GM12891 (cell line): ENCODE measurements around the gene STK11IP.

Experiments used
- DNase-seq: peaks from one replicate; pipeline ENCODE4 v3.0.0; 2011; ENCODE audit warnings: low spot score; ENCODE audit not compliant: insufficient read length
- FAIRE-seq: peaks from 2 replicates; lab custom pipeline; 2011; peaks lifted over from hg19 to GRCh38; lab: Jason Lieb, UNC
- PAX5 ChIP-seq: IDR thresholded peaks from 2 replicates; pipeline ENCODE4 v1.6.1; 2011; ENCODE audit warnings: low read length, moderate library complexity, mild to moderate bottlenecking; ENCODE audit not compliant: insufficient read depth, severe bottlenecking
- POLR2A ChIP-seq: IDR thresholded peaks from 2 replicates; pipeline ENCODE4 v1.6.1; 2011; ENCODE audit warnings: low read depth, low read length, control low read depth
- POLR2AphosphoS5 ChIP-seq: IDR thresholded peaks from 2 replicates; pipeline ENCODE4 v1.6.1; 2011; ENCODE audit warnings: low read depth, low read length, control low read depth
- POU2F2 ChIP-seq: IDR thresholded peaks from 2 replicates; pipeline ENCODE4 v1.6.1; 2011; ENCODE audit warnings: low read depth, mild to moderate bottlenecking, control low read depth, low read length, moderate library complexity
- SPI1 ChIP-seq: IDR thresholded peaks from 2 replicates; pipeline ENCODE4 v1.6.1; 2011; ENCODE audit warnings: low read depth, low read length, control low read depth
- TAF1 ChIP-seq: IDR thresholded peaks from 2 replicates; pipeline ENCODE4 v1.6.1; 2011; ENCODE audit warnings: low read depth, low read length, control low read depth

Gene STK11IP

GRCh38 chr2:219625179-219625578, 27.5 kb downstream of the STK11IP start:
- no peak for DNase-seq
- no peak for FAIRE-seq

DNA sequence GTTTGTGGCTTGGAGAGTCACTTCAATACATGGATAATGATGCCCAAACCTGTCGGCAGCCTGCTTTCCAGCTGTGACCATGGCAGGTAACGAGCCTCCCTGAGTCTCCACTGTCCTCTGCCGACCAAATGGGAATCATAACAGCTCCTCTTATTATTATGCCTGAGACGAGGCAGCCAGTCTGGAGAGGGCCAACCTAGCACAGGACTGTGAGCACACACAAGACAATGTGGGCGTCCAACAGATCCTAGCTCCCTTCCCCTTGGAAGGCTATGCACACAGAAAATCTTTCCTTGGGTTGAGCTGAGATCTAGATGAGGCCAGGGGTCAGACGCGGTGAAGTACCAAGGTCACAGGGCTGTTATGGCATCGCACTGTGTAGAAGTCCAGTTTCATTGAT, 28.9 kb downstream of the STK11IP start:
- no peak for FAIRE-seq
- TF ChIP-seq POLR2A = no peak
- no peak for TF ChIP-seq SPI1
- TF ChIP-seq POU2F2 = no peak
- TF ChIP-seq POLR2AphosphoS5 = no peak
- no peak for TF ChIP-seq TAF1
- no peak for TF ChIP-seq PAX5
- no peak for DNase-seq

More at GRCh38 chr2:219625179-219625578, 27.5 kb downstream of the STK11IP start:
- TF ChIP-seq POU2F2 = no peak
- TF ChIP-seq POLR2AphosphoS5 = no peak
- TF ChIP-seq PAX5 = no peak
- no peak for TF ChIP-seq POLR2A
- TF ChIP-seq TAF1 = no peak
- no peak for TF ChIP-seq SPI1

DNA sequence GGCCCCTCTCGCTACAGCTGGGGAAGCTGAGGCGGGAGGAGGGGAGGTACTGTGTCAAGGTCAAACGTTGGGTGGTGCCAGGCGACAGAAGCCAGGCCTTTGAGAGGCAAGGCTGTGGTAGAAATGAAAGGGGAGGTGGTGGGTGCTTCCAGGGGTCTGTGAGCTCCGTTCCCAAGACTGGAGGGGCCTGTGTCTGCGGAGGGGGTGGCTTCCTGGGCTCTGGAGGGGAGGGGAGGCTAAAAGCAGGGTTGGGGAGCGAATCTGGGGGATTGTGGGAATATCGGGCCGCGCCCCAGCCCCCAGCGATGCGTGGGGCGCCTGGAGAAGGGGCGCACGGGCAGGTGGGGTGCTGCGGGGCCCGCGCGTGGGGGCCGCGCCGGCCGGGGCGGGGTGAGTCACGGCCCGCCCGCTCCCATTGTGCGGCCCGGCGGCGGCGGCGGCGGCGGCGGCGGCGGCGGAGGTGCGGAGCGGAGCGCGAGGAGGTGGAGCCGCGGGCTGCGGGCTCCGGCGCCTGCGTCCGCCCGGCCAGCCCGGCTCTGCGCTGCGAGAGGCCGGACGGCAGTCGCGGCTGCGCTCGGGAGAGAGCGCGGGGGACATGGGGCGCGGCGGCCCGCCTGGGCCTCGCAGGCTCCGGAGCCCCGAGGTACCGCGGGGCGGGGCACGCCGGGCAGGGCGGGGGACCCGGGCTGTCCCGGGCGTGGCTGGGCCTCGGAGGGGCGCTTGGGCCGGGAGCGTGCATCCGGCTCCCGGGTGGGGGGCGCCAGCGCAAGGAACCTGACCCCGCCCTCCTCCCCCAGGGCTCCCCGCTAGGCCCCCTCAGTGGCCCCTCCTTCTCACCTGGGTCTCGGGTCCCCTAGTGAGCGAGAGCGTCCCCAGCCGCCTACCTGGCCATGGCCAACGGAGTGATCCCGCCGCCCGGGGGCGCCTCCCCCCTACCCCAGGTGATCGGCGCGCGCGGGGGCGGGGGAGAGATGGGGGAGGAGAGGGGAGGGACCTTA, 29.7 kb downstream of the STK11IP start, which contains the start of gene SLC4A3:
TSS of gene SLC4A3 (plus strand) at position 528 of the 998 bp plus-strand sequence. CDS start at position 891, 363 bp downstream.
- TF ChIP-seq TAF1 (no peak), POLR2AphosphoS5 (no peak), SPI1 (no peak), POU2F2 (no peak), PAX5 (no peak), POLR2A (no peak)
- DNase-seq (no peak), FAIRE-seq (no peak)

GRCh38 chr2:219628235-219628985, 30.8 kb downstream of the STK11IP start:
- DNase-seq = no peak
- no peak for FAIRE-seq
- TF ChIP-seq TAF1 (no peak), SPI1 (no peak), POLR2A (no peak), PAX5 (no peak), POU2F2 (no peak), POLR2AphosphoS5 (no peak)

DNA sequence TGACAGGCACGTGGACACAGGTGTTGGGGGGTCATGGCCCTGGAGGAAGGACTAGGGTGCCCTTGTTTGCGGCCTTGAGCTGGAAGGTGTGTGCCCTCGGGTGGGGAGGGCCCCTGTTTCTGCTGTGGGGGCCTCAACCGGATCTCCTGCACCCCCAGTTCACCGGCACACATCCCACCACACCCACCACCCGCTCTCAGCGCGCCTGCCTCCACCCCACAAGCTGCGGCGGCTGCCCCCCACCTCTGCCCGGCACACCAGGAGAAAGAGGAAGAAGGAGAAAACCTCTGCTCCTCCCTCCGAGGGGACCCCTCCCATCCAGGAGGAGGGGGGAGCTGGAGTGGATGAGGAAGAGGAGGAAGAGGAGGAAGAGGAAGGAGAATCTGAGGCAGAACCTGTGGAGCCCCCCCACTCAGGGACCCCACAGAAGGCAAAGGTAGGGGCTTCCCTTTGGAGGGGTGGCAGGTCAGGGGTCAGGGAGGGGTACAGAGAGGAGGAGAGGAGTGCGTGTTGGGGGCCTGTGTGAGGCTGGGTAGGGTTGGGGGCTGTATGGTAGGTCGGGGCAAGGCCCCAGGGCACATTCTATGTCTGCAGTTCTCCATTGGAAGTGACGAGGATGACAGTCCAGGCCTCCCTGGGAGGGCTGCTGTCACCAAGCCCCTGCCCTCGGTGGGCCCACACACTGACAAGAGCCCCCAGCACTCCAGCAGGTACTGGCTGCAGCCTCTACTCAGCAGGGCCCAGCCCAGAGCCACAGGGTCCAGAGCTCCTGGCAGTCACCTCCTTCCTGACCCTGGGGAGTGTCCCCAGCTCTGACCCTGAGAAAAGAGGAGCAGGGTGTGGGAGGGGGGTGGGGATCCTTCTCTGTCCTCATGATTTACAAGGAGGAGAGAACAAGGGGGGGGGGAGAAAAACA, 31.6 kb downstream of the STK11IP start:
- FAIRE-seq (no peak), DNase-seq (no peak)
- TF ChIP-seq SPI1 (no peak), POLR2AphosphoS5 (no peak), POLR2A (no peak), PAX5 (no peak), TAF1 (no peak), POU2F2 (no peak)

GRCh38 chr2:219629976-219630695, 32.5 kb downstream of the STK11IP start:
- no peak for DNase-seq
- TF ChIP-seq POU2F2 (no peak), TAF1 (no peak), PAX5 (no peak), POLR2A (no peak), POLR2AphosphoS5 (no peak), SPI1 (no peak)
- no peak for FAIRE-seq

DNA sequence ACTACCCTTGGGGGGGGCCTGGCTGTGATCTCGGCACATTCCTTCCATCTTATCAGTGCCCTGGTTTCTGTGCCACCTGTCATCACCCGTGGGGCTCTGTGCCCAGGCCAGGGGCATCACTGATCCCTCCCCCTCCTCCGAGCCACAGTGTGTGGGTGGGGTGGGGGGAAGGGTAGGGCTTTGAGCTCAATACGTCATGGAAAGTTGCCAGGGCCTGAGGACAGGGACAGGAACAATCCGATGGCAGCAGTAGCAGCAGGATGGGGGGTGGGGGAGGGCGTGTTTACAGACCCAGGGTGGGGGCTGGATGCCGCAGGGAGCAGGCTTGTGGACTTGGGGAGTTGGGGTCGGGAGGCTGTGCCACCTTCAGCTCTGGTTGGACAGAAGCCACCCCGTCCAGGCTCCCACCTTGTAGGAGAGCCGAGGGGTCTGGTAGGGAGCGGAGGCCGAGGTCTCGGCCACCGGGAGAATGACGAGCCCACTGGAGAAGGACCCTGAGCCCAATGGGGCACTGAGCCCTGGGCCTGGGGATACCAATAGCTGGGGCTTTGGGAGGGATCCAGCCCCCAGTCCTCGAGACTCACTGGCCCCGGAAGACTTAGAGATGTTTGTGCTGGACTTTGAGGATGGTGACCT, 33.2 kb downstream of the STK11IP start:
- DNase-seq (no peak), FAIRE-seq (no peak)
- TF ChIP-seq SPI1 = no peak
- no peak for TF ChIP-seq POLR2A
- no peak for TF ChIP-seq POLR2AphosphoS5
- TF ChIP-seq TAF1 = no peak
- no peak for TF ChIP-seq POU2F2
- TF ChIP-seq PAX5 = no peak
